Stomach (tissue), 4 donors: Measurements from ENCODE around the gene IFNGR2.

Experiments
- EP300 ChIP-seq: sonication (generic); formaldehyde crosslinking; IDR thresholded peaks from one replicate; pipeline ENCODE4 v1.6.1; 2017; ENCODE audit warnings: antibody characterized with exemption
- TF ChIP-seq, protein P1 (sequence below), 7 experiments: fragments of 450-650 bp in 4 of 7; fragments of 200-600 bp in 3 of 7; sonication (generic) in 3 of 7; IDR thresholded peaks; one replicate each; pipeline ENCODE4 v1.5.1; 2016 to 2019; ENCODE audit warnings: antibody characterized with exemption in 7 of 7, control low read depth in 2 of 7, mild to moderate bottlenecking in 1 of 7

DNA sequence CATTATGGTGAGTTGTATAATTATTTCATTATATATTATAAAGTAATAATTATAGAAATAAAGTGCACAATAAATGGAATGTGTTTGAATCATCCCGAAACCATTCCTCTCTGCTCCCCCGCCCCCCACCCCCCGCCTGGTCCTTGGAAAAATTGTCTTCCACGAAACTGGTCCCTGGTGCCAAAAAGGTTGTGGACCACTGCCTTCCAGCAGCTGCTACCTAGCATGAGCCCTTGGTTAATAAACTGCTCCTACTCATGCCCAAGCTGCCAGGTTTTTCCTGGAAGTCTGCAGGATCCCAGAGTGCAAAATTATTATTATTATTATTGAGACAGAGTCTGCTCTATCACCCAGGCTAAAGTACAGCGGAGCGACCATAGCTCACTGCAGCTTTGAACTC is 6.8 kb upstream of the IFNGR2 start:
- no peak for TF ChIP-seq EP300
- TF ChIP-seq, protein P1, sequence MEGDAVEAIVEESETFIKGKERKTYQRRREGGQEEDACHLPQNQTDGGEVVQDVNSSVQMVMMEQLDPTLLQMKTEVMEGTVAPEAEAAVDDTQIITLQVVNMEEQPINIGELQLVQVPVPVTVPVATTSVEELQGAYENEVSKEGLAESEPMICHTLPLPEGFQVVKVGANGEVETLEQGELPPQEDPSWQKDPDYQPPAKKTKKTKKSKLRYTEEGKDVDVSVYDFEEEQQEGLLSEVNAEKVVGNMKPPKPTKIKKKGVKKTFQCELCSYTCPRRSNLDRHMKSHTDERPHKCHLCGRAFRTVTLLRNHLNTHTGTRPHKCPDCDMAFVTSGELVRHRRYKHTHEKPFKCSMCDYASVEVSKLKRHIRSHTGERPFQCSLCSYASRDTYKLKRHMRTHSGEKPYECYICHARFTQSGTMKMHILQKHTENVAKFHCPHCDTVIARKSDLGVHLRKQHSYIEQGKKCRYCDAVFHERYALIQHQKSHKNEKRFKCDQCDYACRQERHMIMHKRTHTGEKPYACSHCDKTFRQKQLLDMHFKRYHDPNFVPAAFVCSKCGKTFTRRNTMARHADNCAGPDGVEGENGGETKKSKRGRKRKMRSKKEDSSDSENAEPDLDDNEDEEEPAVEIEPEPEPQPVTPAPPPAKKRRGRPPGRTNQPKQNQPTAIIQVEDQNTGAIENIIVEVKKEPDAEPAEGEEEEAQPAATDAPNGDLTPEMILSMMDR (IDR thresholded peaks at IDR 0.05): no peak
